ENCODE data around the gene SELENOS.
"Not testable (repeated sequence)": the region's sequence is repeated elsewhere in the genome, so short reads cannot be mapped to it uniquely, and the experiment has no call there.

SELENOS gene

GRCh38 chr15:101309436-101310160, 32.3 kb upstream of the SELENOS start:
- no peak for DNase-seq

- no peak for DNase-seq
Observed at GRCh38 chr15:101308604-101309435, 31.5 kb upstream of the SELENOS start.

- no peak for DNase-seq
Observed at GRCh38 chr15:101307897-101308603, 30.8 kb upstream of the SELENOS start.

GRCh38 chr15:101307048-101307896, 30.0 kb upstream of the SELENOS start:
- DNase-seq: no peak

- no peak for DNase-seq
Observed at GRCh38 chr15:101306341-101307047, 29.2 kb upstream of the SELENOS start.

- DNase-seq: no peak
Observed at GRCh38 chr15:101305820-101306255, 28.6 kb upstream of the SELENOS start.

GRCh38 chr15:101303408-101303807, 26.1 kb upstream of the SELENOS start:
- no peak for DNase-seq

- no peak for DNase-seq
Observed at GRCh38 chr15:101296418-101297405, 19.4 kb upstream of the SELENOS start.

GRCh38 chr15:101295607-101296161, 18.4 kb upstream of the SELENOS start:
- no peak for DNase-seq

GRCh38 chr15:101294731-101295606, 17.7 kb upstream of the SELENOS start, which contains the start of gene SNRPA1:
TSS of gene SNRPA1 (minus strand) at chr15:101295248. CDS start at chr15:101295178, 70 bp downstream.
- DNase-seq: peak; percentile 82

GRCh38 chr15:101293122-101293521, 15.8 kb upstream of the SELENOS start:
- DNase-seq: no peak

GRCh38 chr15:101288905-101289513, 11.7 kb upstream of the SELENOS start:
- no peak for DNase-seq

GRCh38 chr15:101287342-101287741, 10.1 kb upstream of the SELENOS start:
- DNase-seq: not testable (repeated sequence)

- DNase-seq: no peak
Observed at GRCh38 chr15:101286471-101287114, 9.3 kb upstream of the SELENOS start.

- DNase-seq: no peak
Observed at GRCh38 chr15:101283931-101284330, 6.6 kb upstream of the SELENOS start.

GRCh38 chr15:101280007-101280406, 2.7 kb upstream of the SELENOS start:
- no peak for DNase-seq

- DNase-seq: no peak
Observed at GRCh38 chr15:101277943-101278564, 769 bp upstream of the SELENOS start.
